Stimulated activated CD8-positive, alpha-beta memory T cell treated with anti-CD3 and anti-CD28 coated beads, Interleukin-15, amount 100 ng/mL, for 4 hours (primary cell): Measurements from ENCODE around the gene FRMD4A.
"Not testable (repeated sequence)": the region's sequence is repeated elsewhere in the genome, so short reads cannot be mapped to it uniquely, and the experiment has no call there.

Source experiments
- DNase-seq, 2 donors: peaks; one replicate each; pipeline ENCODE4 v3.0.0-alpha.2; 2020; ENCODE audit warnings: low read depth in 2 of 2

FRMD4A gene

GRCh38 chr10:14102056-14102455, 228.7 kb downstream of the FRMD4A start:
- no peak for DNase-seq

DNA sequence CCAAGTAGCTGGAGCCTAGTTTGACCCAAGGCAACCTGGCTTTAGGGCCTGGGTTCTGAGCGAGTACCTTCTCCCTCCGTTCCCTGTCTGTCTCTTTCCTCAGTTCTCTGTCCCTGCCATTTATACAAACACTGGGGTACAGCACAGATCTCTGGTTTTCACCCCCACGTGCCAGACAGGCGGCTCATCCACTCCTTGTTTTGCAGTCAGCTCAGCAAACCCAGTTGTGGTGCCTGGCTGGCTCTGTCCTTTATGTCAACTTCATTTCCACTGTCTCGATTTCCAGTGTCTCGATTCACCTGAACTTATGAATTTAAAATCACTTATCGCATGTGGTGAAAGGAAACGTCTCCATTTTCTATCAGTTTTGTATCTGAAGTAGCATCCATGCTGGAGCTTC, 230.8 kb downstream of the FRMD4A start:
- DNase-seq, result no peak

DNA sequence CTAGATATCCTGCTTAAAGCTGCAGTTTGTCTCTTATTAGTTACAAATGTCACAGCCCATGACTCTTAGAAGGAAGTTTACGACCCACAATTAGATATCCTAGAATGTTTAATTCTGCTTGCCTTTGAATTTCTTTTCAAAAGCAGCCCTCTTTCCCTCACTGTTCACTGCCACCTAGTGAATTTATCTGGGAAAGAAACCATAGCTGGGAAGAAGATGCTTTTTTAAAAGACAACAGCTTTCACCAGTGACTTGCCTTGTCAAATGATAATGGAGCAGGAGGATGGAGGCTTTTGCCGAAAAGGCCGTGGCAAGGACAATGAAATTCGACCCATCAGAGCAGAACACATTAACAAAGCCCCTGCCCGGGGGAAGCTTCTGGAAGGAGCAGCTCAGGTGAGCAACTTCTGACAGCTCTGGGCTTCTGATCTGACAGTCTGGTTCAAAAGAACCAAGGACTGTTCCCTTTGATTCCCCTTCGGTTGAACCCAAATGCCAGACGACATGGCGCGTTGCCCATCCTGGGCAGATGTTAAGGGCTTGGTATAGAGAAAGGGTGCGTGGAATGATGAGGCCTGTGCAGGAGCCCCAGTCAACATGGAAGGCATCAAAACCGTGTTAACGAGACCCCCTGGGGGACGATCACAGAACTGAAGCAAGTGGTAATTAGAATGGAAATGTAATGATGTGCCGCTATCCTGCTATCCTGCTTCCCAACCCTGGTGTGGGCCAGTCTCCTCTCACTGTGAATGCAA, 236.8 kb downstream of the FRMD4A start:
- DNase-seq, result no peak

DNA sequence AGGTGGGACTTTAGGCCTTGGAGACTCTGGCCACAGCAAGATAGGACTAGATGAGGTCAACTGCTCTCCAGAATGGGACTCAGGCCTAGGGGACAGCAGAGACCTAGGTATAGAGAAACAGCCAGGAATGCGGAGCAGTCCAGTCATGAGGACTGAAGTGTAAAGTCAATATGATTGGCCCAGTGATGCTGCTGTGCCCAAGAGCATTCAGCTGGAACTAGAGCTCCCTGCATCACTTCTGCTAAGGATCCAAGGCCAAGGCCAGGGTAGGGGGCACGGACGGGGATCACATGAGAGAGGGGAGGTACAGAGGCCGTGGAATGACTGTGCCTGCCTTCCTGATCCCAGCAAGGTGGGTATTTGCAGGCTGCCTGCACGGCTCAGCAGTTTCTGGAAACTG, 237.9 kb downstream of the FRMD4A start:
- no peak for DNase-seq

GRCh38 chr10:14089556-14090292, 241.0 kb downstream of the FRMD4A start:
- DNase-seq, result no peak

DNA sequence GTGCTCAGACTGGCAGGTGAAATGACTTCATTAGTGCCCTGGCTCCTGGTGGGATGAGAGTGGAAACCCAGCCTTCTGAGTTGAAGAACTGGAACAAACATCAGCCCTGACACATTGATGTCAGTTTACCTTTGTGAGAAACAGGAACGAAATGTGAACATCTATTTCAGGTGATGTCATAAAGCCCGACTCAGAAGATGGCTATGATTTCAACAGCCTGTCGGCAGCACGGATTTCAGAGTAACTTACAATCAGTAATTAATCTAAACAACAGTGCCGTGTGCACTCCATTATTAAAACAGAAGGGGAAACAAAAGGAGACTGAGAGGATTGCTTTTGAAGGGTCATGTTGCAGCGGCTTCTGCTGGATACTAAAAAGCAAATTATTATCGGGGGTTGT, 243.2 kb downstream of the FRMD4A start:
- no peak for DNase-seq

GRCh38 chr10:14086596-14086995, 244.1 kb downstream of the FRMD4A start:
- DNase-seq, result no peak

GRCh38 chr10:14084875-14085274, 245.8 kb downstream of the FRMD4A start:
- DNase-seq, result no peak

- no peak for DNase-seq
These were observed 249.9 kb downstream of the FRMD4A start for GRCh38 chr10:14080795-14081194.

GRCh38 chr10:14077430-14077829, 253.3 kb downstream of the FRMD4A start:
- DNase-seq, result no peak

DNA sequence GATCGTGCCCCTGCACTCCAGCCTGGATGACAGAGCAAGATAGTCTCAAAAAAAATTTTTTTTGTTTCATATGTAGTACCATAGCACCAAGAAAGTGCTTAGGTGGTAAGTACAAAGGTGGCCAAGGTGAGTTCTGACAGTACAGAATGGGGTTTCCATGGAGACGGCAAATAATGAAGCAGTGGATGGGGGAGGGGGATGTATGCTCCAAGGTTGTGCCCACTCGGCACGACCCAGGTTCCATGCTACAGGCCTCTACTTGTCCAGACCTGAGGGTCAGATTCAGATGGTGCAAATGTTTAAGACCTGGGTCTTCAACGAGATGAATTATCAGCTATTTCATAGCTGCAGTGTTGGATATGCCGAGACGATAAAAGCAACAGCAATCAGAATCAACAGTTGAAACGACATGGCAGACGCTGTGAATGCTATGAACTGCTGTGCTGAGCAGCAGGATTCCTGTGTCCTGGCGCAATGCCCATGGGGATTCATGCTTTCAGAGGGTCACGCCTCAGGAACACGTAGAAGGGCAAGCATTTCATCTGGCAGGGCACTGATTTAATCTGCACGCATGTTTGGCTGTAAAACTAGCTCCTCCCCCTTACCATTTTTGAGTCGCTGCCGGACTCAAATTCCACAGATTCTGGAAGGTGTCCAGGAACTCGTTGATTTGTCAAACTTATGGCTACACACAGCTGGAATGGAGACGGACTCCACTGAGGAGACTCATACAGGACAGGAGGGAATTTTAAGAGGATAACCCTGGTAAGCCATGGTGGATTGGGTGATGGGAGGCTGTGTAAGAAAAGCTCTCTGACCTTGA, 256.5 kb downstream of the FRMD4A start:
- no peak for DNase-seq

GRCh38 chr10:14072541-14072940, 258.2 kb downstream of the FRMD4A start:
- no peak for DNase-seq

GRCh38 chr10:14071956-14072355, 258.8 kb downstream of the FRMD4A start:
- DNase-seq, result no peak

- DNase-seq, result no peak
These were observed 262.0 kb downstream of the FRMD4A start for GRCh38 chr10:14068601-14069250.

GRCh38 chr10:14067638-14068037, 263.1 kb downstream of the FRMD4A start:
- not testable (repeated sequence) for DNase-seq

DNA sequence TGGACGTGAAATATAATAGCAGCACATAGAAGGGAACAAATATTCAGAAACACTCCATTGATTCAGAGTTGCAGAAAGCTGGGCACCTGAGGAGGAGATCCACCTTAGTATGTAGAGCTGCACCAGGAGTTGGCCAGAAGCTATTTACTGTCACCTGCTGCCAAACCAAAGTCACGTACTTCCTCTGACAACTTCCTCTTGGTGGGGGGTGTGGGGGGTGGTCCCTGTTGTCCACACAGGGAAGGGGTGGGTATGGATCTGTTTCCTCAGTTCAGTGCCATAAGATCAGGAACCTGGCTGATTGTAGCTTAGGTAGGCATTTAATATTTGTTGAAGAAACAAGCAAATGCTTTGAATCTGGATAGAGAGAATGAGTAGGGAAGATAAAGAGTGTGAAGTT, 264.6 kb downstream of the FRMD4A start:
- DNase-seq, result no peak

GRCh38 chr10:14063531-14064285, 267.0 kb downstream of the FRMD4A start:
- DNase-seq, result no peak

GRCh38 chr10:14062528-14063260, 268.0 kb downstream of the FRMD4A start:
- DNase-seq, result no peak

DNA sequence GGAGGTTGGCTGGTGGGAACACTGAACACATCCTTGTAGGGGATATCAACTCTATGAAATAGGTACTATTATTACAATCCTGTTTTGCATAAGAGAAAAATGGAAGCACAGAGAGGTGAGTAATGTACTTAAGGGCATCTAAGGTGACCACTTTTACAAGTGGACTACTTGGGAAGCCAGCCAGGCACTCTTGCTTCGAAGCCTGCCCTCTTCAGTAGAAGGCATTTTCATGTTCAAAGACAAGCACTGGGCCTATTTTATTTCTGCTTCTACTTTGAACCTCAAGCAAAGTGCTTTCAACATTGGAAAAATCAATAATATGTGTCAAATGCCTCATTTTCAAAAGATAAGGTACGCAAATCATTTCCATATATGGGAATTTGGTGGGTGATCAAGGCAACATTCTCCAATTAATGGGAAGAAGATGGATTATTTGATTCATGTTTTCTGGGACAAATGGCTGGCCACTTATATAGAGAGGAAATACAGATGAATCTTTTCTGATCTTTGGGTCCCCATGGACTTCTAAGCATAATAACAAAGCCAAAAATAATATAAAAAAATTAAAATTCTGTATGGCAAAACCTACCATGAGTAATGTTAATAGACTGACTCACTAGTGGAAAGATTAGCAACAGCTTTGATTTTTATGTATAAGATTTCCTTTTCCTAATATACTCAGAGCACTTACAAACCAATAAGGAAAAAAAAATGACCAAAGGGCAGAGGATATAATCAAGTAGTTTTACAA, 270.2 kb downstream of the FRMD4A start:
- DNase-seq, result no peak
